ENCODE data around the gene SULT1B1. TPM values are rescaled to one million over a fixed set of nuclear protein-coding genes. Genes with fewer than 3 reads are reported as not detected.
"Not testable (repeated sequence)": the region's sequence is repeated elsewhere in the genome, so short reads cannot be mapped to it uniquely, and the experiment has no call there.

SULT1B1 gene
- total and polyA plus RNA-seq, 2 donors (not counting 1 experiment from before 2014, with no cell fraction given), result 0.03 TPM; not detected in 1

DNA sequence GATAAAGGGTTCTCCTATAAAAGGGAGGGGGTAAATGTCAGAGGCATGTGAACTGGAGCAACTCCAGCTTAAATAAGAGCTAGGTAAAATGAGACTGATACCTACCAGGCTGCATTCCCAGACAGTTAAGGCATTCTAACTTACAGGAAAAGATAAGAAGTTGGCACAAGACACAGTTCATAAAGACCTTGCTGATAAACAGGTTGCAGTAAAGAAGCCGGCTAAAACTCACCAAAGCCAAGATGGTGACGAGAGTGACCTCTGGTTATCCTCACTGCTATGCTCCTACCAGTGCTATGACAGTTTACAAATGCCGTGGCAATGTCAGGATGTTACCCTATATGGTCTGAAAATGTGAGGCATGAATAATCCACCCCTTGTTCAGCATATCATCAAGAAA is 13.1 kb upstream of the SULT1B1 start:
- Histone ChIP-seq H3K4me1 (ENCODE audit: control insufficient read depth, extremely low read depth, insufficient read depth, low read length) (no peaks in the 10 kb centered on the region), H2AFZ (ENCODE audit: low read length) (no peak overlapping the region), H3K9ac (ENCODE audit: insufficient read depth, low read length) (no peak overlapping the region), H3K9me3 (ENCODE audit: control insufficient read depth, insufficient read depth, low read depth, low read length) (no peaks in the 10 kb centered on the region), H3K36me3 (ENCODE audit: control insufficient read depth, insufficient read depth, low read length) (no peaks in the 10 kb centered on the region), H4K20me1 (ENCODE audit: control insufficient read depth, extremely low read depth, insufficient read depth, low read length) (no peaks in the 10 kb centered on the region), H3K4me3 (replicated peaks in 1 of 4; ENCODE audit: control extremely low read depth in 1 of 4, insufficient read depth in 1 of 4, low read depth in 3 of 4, low read length in 4 of 4) (no peak overlapping the region), H3K27ac (ENCODE audit: insufficient read depth, low read length) (no peak overlapping the region), H3K79me2 (ENCODE audit: control insufficient read depth, insufficient read depth, low read length) (no peaks in the 10 kb centered on the region), H3K27me3 (ENCODE audit: control insufficient read depth, insufficient read depth, low read length) (no peaks in the 10 kb centered on the region), H3K4me2 (ENCODE audit: extremely low read depth, insufficient read depth, low read length) (no peak overlapping the region)
- no peak for TF ChIP-seq EZH2 (IDR thresholded peaks at IDR 0.05; ENCODE audit: low read length, missing control alignments)
- no peak for TF ChIP-seq CTCF (conservative IDR thresholded peaks at IDR 0.05 in 1 of 2, IDR thresholded peaks at IDR 0.05 in 1 of 2; ENCODE audit: low read depth in 1 of 2, low read length in 2 of 2)
- DNase-seq (ENCODE audit: low read depth in 2 of 2), result peak in 1 of 2 donors; percentile 77

DNA sequence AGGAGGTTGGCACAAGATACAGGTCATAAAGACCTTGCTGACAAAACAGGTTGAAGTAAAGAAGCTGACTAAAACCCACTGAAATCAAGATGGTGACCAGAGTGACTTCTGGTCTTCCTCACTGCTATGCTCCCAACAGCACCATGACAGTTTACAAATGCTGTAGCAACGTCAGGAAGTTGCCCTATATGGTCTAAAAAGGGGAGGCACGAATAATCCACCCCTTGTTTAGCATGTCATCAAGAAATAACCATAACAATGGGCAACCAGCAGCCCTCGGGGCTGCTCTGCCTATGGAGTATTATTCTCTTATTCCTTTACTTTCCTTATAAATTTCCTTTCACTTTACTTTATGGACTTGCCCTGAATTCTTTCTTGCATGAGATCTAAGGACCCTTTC is 8.1 kb upstream of the SULT1B1 start:
- not testable (repeated sequence) for H4K20me1 ChIP-seq (ENCODE audit: control insufficient read depth, extremely low read depth, insufficient read depth, low read length); H3K27me3 ChIP-seq (ENCODE audit: control insufficient read depth, insufficient read depth, low read length); H3K9ac ChIP-seq (ENCODE audit: insufficient read depth, low read length); H3K27ac ChIP-seq (ENCODE audit: insufficient read depth, low read length); H3K4me2 ChIP-seq (ENCODE audit: extremely low read depth, insufficient read depth, low read length); H3K4me3 ChIP-seq (replicated peaks in 1 of 4; ENCODE audit: control extremely low read depth in 1 of 4, insufficient read depth in 1 of 4, low read depth in 3 of 4, low read length in 4 of 4); H3K36me3 ChIP-seq (ENCODE audit: control insufficient read depth, insufficient read depth, low read length); DNase-seq (ENCODE audit: low read depth in 2 of 2); H2AFZ ChIP-seq (ENCODE audit: low read length); H3K79me2 ChIP-seq (ENCODE audit: control insufficient read depth, insufficient read depth, low read length); H3K9me3 ChIP-seq (ENCODE audit: control insufficient read depth, insufficient read depth, low read depth, low read length); H3K4me1 ChIP-seq (ENCODE audit: control insufficient read depth, extremely low read depth, insufficient read depth, low read length)

DNA sequence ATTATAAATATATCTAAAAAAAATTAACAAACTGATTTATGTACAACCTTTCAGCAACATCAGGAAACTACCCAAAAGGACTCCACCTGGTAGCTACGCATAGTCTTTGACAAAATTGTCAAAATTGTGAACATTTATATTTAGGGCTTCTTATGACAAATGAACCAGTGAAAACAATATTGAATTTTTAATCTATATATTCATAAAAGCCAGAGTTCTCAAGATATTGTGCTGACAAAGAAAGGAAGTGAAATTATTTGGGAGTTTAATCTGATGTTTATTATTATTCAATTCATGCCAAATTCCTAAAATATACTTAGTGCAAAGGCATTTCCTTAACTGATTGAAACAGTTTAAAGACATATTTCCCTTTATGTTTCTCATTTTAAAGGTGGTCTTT is 5.3 kb upstream of the SULT1B1 start:
- H3K36me3 ChIP-seq (ENCODE audit: control insufficient read depth, insufficient read depth, low read length), result no peaks in the 10 kb centered on the region
- H2AFZ ChIP-seq (ENCODE audit: low read length), result no peak overlapping the region
- no peaks in the 10 kb centered on the region for H3K9me3 ChIP-seq (ENCODE audit: control insufficient read depth, insufficient read depth, low read depth, low read length)
- H3K4me2 ChIP-seq (ENCODE audit: extremely low read depth, insufficient read depth, low read length), result no peak overlapping the region
- H4K20me1 ChIP-seq (ENCODE audit: control insufficient read depth, extremely low read depth, insufficient read depth, low read length), result no peaks in the 10 kb centered on the region
- DNase-seq (ENCODE audit: low read depth in 2 of 2), result peak in 1 of 2 donors; percentile 14
- H3K27me3 ChIP-seq (ENCODE audit: control insufficient read depth, insufficient read depth, low read length), result no peaks in the 10 kb centered on the region
- no peak overlapping the region for H3K9ac ChIP-seq (ENCODE audit: insufficient read depth, low read length)
- no peaks in the 10 kb centered on the region for H3K4me1 ChIP-seq (ENCODE audit: control insufficient read depth, extremely low read depth, insufficient read depth, low read length)
- no peaks in the 10 kb centered on the region for H3K79me2 ChIP-seq (ENCODE audit: control insufficient read depth, insufficient read depth, low read length)
- H3K27ac ChIP-seq (ENCODE audit: insufficient read depth, low read length), result no peak overlapping the region
- no peak overlapping the region for H3K4me3 ChIP-seq (replicated peaks in 1 of 4; ENCODE audit: control extremely low read depth in 1 of 4, insufficient read depth in 1 of 4, low read depth in 3 of 4, low read length in 4 of 4)
- no peak for TF ChIP-seq EZH2 (IDR thresholded peaks at IDR 0.05; ENCODE audit: low read length, missing control alignments)
- no peak for TF ChIP-seq CTCF (conservative IDR thresholded peaks at IDR 0.05 in 1 of 2, IDR thresholded peaks at IDR 0.05 in 1 of 2; ENCODE audit: low read depth in 1 of 2, low read length in 2 of 2)
